HG03025 (cell line): ENCODE results near the gene MX2.

Experiments
- ATAC-seq: cut with Tn5 transposase; IDR thresholded peaks from one replicate; pipeline ENCODE4 v1.9.1; 2021; ENCODE audit warnings: mild to moderate bottlenecking, moderate library complexity; ENCODE audit not compliant: unreplicated experiment, low FRiP score

The MX2 gene

GRCh38 chr21:41458559-41458958 is 96.7 kb downstream of the MX2 start:
- no peak for ATAC-seq
